HG03175 (cell line): ENCODE measurements around the gene CDK4.

Experiments used
- ATAC-seq: cut with Tn5 transposase; IDR thresholded peaks from one replicate; pipeline ENCODE4 v1.9.1; 2021; ENCODE audit warnings: mild to moderate bottlenecking, moderate library complexity; ENCODE audit not compliant: unreplicated experiment

The CDK4 gene

GRCh38 chr12:57758552-57759359 lies 6.6 kb upstream of the CDK4 start:
- no peak for ATAC-seq

- no peak for ATAC-seq
Measured at GRCh38 chr12:57757771-57758170, 5.7 kb upstream of the CDK4 start.

- peak; percentile 31 for ATAC-seq
Measured at GRCh38 chr12:57756406-57757341, 4.6 kb upstream of the CDK4 start.

GRCh38 chr12:57755454-57756372 lies 3.6 kb upstream of the CDK4 start:
- no peak for ATAC-seq

GRCh38 chr12:57755194-57755453 lies 3.0 kb upstream of the CDK4 start:
- ATAC-seq, result no peak

GRCh38 chr12:57754411-57755193 lies 2.5 kb upstream of the CDK4 start, which contains the start of gene MARCHF9:
TSS of gene MARCHF9 (plus strand) at chr12:57755103. CDS start at chr12:57755529, 426 bp downstream.
- no peak for ATAC-seq

- no peak for ATAC-seq
Measured at GRCh38 chr12:57753756-57754337, 1.7 kb upstream of the CDK4 start.

GRCh38 chr12:57752668-57753000 lies 524 bp upstream of the CDK4 start:
- ATAC-seq, result no peak

GRCh38 chr12:57751432-57751787 lies 700 bp downstream of the CDK4 start:
- no peak for ATAC-seq

- ATAC-seq, result no peak
Measured at GRCh38 chr12:57750561-57751431, 1.3 kb downstream of the CDK4 start.

- no peak for ATAC-seq
Measured at GRCh38 chr12:57749061-57749460, 3.0 kb downstream of the CDK4 start.

- no peak for ATAC-seq
Measured at GRCh38 chr12:57746025-57746424, 6.1 kb downstream of the CDK4 start.

GRCh38 chr12:57745485-57745881 lies 6.6 kb downstream of the CDK4 start:
- ATAC-seq, result no peak

- ATAC-seq, result peak; percentile 80
Measured at GRCh38 chr12:57744777-57745484, 7.2 kb downstream of the CDK4 start, which contains the start of gene TSPAN31. TSS of gene TSPAN31 (plus strand) at chr12:57745039. CDS start at chr12:57745155, 116 bp downstream.

GRCh38 chr12:57744194-57744776 lies 7.8 kb downstream of the CDK4 start:
- peak; percentile 33 for ATAC-seq

- ATAC-seq, result no peak
Measured at GRCh38 chr12:57743769-57744168, 8.3 kb downstream of the CDK4 start.

GRCh38 chr12:57741844-57742738 lies 10.0 kb downstream of the CDK4 start:
- ATAC-seq, result peak; percentile 58
